ENCODE measurements around the gene USP26. TPM values are rescaled to one million over a fixed set of nuclear protein-coding genes. Genes with fewer than 3 reads are reported as not detected.

Gene USP26
- total and polyA plus RNA-seq, 11 donors = not detected

- no peaks in the 10 kb centered on the region for H3K4me1 ChIP-seq
- ATAC-seq (no peak), DNase-seq (no peak)
- intact Hi-C loops (cut with DNase I) = no loop called here
- no peaks in the 10 kb centered on the region for H3K9me3 ChIP-seq
- peaks cover 0 to 6% (median 0%) of the 10 kb centered on the region in 9 donors for H3K27me3 ChIP-seq
- H3K4me3 ChIP-seq = no peak overlapping the region
- H3K27ac ChIP-seq = no peak overlapping the region
- H3K36me3 ChIP-seq = no peaks in the 10 kb centered on the region
- 77 to 84% (median 81%) methylated on average over 1 of the region's 1 CpG for WGBS, 4 donors
- TF ChIP-seq POLR2A (IDR thresholded peaks at IDR 0.05) = no peak
- TF ChIP-seq, protein P1, sequence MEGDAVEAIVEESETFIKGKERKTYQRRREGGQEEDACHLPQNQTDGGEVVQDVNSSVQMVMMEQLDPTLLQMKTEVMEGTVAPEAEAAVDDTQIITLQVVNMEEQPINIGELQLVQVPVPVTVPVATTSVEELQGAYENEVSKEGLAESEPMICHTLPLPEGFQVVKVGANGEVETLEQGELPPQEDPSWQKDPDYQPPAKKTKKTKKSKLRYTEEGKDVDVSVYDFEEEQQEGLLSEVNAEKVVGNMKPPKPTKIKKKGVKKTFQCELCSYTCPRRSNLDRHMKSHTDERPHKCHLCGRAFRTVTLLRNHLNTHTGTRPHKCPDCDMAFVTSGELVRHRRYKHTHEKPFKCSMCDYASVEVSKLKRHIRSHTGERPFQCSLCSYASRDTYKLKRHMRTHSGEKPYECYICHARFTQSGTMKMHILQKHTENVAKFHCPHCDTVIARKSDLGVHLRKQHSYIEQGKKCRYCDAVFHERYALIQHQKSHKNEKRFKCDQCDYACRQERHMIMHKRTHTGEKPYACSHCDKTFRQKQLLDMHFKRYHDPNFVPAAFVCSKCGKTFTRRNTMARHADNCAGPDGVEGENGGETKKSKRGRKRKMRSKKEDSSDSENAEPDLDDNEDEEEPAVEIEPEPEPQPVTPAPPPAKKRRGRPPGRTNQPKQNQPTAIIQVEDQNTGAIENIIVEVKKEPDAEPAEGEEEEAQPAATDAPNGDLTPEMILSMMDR (IDR thresholded peaks at IDR 0.05) = no peak
Observed at GRCh38 chrX:133056341-133056740, 40.6 kb downstream of the USP26 start.

- no peaks in the 10 kb centered on the region for H3K4me1 ChIP-seq
- ATAC-seq = no peak
- intact Hi-C loops (cut with DNase I) = no loop called here
Observed at GRCh38 chrX:133054761-133055405, 42.0 kb downstream of the USP26 start.

DNA sequence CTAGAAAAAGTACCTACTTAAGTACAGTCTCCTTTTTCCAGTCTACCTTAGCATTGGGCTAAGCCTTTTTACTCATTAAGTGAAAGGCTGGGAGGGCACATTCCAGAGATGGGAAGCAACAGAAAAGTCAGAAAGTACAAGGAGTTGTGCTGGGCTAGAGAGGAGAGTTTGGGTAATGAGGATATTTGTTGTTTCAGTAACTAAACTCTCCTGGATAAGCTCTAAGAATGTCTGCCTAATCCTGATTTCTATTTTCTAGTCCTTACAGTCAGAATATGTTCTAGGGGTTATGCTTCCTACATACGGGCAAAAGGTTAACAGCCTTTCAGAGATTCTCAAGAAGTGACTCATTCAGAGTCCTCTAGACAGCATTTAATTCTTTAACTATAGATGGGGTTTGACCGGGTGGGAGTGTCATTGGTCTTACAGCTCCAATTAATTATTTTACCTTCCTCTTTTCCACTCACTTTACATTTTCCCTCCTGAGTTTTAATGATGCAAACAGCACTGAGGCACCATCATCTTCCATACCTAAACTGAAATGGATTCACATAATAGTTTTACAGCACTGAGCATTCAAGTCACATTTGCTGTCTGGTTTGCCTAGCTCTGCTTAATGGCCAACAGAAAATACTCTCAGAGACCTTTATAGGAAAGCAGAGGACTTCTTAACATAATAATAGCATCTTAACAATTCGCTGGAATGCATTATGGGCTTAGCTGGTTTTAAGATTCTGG lies 42.9 kb downstream of the USP26 start:
- intact Hi-C loops (cut with DNase I) = no loop called here
- ATAC-seq (no peak), DNase-seq (no peak)
- Histone ChIP-seq H3K9me3 (no peaks in the 10 kb centered on the region), H3K27ac (no peak overlapping the region), H3K36me3 (no peaks in the 10 kb centered on the region), H3K27me3 (peaks cover 0 to 8% (median 0%) of the 10 kb centered on the region in 9 donors), H3K4me3 (no peak overlapping the region), H3K4me1 (no peaks in the 10 kb centered on the region)
- TF ChIP-seq POLR2A (IDR thresholded peaks at IDR 0.05) = no peak
- TF ChIP-seq, protein P1 (IDR thresholded peaks at IDR 0.05) = no peak
- 43 to 53% (median 51%) methylated on average over 3 of the region's 3 CpGs for WGBS, 4 donors

More at GRCh38 chrX:133054761-133055405, 42.0 kb downstream of the USP26 start:
- H3K27ac ChIP-seq = no peak overlapping the region
- no peak for DNase-seq
- TF ChIP-seq POLR2A (IDR thresholded peaks at IDR 0.05) = no peak
- TF ChIP-seq, protein P1 (IDR thresholded peaks at IDR 0.05) = no peak
- H3K9me3 ChIP-seq = no peaks in the 10 kb centered on the region
- H3K36me3 ChIP-seq = no peaks in the 10 kb centered on the region
- H3K4me3 ChIP-seq = no peak overlapping the region
- peaks cover 0 to 6% (median 0%) of the 10 kb centered on the region in 9 donors for H3K27me3 ChIP-seq

- 77 to 94% (median 86%) methylated on average over 5 of the region's 5 CpGs for WGBS, 4 donors
- intact Hi-C loops (cut with DNase I) = no loop called here
- ATAC-seq = no peak
- Histone ChIP-seq H3K4me3 (no peak overlapping the region), H3K9me3 (no peaks in the 10 kb centered on the region), H3K4me1 (no peaks in the 10 kb centered on the region), H3K27me3 (peaks cover 0 to 17% (median 0%) of the 10 kb centered on the region in 9 donors), H3K36me3 (no peaks in the 10 kb centered on the region), H3K27ac (no peak overlapping the region)
- TF ChIP-seq, protein P1 (IDR thresholded peaks at IDR 0.05) = no peak
- no peak for TF ChIP-seq POLR2A (IDR thresholded peaks at IDR 0.05)
- no peak for DNase-seq
Observed at GRCh38 chrX:133048751-133049150, 48.2 kb downstream of the USP26 start.
